GM18873 (cell line): Measurements from ENCODE around the gene PCNX4.

Experiments
- ATAC-seq: cut with Tn5 transposase; IDR thresholded peaks from one replicate; pipeline ENCODE4 v1.9.1; 2021; ENCODE audit warnings: mild to moderate bottlenecking, moderate library complexity, moderate number of reproducible peaks; ENCODE audit not compliant: unreplicated experiment, low FRiP score

The PCNX4 gene

DNA sequence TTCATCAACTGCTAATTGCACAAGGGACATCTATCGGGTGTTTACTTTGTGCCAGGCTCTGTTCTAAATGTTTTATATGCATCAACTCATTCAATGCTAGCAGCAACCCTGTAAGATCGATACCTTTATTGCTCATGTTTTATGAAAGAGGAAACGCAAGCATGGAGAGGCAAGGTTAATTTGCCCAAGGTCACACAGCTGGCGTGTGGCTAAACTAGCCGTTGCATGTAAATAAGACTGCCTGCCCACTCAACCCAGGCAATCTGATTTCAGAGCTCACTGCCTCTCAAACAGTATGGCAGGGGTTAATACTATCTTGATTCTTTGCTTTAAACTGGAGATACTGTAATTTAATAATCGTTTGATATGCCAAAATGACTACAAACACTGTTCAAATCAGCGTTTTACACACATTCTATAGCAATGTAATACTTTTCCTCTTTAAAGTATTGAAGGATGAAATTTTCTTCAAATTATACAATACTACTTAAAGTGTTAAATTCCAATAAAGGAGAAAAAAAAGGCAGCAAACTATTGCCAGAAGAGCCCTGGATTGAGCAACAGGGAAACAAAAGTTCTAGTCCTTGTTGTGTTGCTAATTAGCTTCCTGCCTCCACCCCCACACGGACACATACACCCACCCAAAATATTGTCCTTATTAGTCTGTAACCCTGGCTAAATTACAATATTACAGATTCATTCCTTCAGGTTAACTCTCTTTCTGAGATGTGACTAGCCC, 112.5 kb downstream of the PCNX4 start:
- peak; percentile 84 for ATAC-seq

DNA sequence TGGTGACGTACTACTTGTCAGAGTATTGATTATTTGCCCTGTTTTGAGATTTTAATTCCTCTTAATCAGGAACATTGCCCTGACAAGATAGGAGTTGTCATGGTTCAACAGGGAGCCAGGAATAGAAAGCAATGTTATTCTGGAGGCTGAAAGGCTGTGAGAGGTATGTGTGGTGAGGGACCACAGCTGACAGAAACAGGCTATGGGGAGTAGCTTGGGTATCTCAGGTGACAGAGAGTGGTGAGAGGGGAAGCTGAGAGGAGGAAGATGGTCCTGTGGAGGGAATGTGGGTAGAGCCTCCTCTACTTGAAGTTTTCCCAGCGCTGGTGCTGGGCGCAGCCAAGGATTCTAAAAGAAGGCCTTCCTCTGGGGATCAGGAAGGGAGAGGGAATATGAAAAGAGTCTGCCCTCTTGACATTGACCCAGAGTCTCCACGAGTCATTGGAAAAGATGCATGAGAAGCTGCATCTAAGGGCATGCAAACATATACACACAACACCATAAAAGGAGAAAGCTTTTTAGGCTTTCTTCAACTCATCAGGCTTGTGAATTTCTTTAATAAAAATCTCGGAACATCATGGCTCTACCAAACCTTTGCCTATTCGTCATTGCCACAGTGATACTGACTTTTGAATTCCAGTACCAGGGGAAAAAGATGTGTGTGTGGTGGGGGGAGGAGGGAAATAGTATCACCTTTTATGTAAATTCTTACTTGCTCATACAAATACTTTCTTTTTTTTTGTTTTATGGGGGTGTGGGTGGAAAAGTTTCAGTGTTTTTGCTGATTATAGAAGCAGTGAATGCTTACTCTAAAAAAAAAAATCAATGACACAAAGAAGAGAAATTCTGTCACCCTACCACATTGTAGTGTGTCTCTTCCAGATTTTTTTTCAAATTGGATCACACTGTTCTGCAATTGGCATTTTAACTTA, 113.4 kb downstream of the PCNX4 start:
- ATAC-seq: peak; percentile 50

- ATAC-seq: no peak
These were observed 114.5 kb downstream of the PCNX4 start for GRCh38 chr14:60206249-60206670.

DNA sequence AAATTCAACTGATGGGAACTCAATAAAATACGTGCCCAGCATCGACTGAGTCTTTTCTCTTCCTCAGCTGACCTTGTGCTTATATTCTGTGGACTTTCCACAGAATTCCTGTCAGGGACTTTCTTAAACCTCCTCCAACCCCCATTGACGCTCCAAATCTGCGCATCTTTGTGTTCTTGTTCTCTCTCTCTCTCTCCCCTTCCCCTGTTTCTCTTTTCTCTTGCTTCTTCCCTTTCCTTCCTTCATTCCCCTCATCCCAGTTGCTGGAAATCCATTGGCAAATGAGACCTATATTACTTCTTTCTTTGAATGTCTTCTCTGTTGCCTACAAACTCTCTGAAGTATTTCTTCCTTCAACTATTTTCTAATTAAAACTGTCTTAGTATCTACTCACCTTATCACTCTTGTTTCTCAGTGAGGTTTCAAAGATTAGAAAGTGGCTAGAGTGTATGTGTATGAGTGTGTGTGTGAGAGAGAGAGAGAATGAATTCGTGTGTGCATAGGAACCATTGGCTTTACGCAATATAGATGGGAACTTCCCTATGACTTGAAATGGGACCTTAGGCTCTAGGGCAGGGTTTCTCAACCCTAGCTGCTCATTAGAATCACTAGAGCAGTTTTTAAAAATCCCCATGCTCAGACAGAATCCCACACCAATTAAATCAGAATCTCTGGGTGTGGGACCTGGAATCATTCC, 115.3 kb downstream of the PCNX4 start:
- ATAC-seq: peak; percentile 38

DNA sequence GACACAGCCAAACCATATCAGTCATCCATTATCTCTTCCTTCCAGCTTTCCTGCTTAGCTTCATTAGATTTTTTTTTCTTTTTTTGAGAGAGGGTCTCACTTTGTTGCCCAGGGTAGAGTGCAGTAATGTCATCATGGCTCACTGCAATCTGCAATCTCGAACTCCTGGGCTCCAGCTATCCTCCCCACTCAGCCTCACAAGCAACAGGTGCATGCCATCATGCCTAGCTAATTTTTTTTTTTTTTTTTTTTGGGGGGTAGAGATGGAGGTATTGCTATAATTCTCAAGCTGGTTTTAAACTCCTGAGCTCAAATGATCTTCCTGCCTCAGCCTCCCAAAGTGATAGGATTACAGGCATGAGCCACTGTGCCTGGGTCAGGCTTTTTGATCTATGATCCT, 119.0 kb downstream of the PCNX4 start:
- ATAC-seq: no peak

- no peak for ATAC-seq
These were observed 119.4 kb downstream of the PCNX4 start for GRCh38 chr14:60211153-60211552.

DNA sequence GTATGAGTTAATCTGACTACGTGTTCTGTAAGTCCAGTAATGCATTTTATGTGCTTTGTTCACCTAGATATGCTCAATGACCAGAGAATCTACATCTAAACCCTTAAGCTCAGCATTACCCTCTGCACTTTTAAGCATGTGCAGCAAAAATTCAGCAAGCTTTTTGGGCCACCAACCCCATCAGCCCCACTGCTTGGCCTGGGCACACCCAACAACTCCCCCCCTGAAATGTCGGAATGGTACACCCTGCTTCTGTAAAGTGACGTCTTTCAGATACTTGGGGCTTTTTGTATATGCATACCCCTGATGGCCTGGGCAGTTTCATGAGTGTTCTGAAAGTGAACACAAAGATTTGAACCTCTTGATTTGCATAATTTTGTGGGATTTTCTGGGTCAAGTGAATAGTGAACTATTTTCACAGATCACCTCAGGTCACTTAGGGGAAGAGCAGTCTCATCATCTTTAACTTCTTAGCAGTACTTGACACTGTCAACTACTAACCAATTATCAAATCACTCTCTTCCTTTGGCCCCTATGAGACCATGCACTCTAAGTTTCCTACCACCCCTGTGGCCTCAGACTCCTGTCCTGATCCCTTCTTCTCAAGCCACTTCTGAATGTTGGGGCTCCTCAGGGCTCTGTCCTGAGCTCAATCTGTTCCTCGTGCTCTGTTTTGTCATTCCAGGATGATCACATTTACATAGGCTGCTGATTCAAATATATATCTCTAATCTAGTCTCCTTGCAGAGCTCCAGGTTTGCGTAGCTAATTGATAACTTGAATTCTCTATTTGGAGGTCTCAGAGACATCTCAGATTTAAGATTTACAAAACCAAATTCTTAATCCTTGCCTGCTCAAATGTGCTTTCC, 121.0 kb downstream of the PCNX4 start:
- ATAC-seq: peak; percentile 94

- ATAC-seq: no peak
These were observed 122.3 kb downstream of the PCNX4 start for GRCh38 chr14:60214003-60214402.

DNA sequence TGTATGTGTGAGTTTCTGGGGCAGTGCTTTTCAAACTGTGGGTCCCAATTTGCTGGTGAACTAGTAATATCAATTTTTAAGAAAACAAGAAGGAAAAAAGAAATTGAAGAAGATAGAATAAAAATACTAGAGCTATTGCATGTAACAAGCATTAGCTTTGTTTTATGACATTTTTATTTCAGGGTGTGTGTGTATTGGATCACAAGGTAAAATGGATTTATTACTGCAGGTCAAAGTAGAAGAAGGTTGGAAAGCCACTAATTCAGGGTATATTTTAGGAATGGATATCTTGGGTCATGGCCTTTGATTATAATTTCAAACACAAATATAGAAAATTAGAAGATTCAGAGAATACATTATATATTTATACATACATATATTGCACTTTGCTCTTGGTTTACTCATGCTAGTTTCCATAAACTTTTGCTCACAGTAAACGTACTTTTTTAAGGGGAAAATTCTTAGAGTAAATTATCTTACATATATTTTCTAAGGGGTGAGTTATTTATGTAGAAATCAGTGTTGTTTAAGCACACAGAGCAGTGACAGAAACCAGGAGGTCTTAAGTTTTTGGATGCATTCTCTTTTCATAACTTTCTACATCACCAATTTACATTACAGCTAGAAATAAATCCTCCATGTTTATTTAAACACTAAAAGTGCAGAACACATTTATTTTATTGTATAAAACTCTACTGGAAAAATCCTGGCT, 122.8 kb downstream of the PCNX4 start:
- no peak for ATAC-seq

DNA sequence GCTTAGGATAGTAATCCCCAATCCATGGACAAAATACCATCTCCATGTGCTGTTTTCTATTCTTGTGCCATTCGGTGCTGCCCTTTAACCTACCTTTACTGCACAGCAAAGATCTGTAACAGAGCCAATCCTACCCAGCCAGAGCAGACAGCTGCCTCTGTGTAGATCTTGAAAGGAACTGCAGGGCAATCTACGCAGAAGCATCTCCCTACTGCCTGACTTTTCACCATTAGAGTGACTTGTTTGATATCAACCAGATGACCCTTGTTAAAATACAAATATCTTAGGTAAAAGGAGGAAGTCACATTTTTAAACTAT, 123.4 kb downstream of the PCNX4 start:
- ATAC-seq: no peak

DNA sequence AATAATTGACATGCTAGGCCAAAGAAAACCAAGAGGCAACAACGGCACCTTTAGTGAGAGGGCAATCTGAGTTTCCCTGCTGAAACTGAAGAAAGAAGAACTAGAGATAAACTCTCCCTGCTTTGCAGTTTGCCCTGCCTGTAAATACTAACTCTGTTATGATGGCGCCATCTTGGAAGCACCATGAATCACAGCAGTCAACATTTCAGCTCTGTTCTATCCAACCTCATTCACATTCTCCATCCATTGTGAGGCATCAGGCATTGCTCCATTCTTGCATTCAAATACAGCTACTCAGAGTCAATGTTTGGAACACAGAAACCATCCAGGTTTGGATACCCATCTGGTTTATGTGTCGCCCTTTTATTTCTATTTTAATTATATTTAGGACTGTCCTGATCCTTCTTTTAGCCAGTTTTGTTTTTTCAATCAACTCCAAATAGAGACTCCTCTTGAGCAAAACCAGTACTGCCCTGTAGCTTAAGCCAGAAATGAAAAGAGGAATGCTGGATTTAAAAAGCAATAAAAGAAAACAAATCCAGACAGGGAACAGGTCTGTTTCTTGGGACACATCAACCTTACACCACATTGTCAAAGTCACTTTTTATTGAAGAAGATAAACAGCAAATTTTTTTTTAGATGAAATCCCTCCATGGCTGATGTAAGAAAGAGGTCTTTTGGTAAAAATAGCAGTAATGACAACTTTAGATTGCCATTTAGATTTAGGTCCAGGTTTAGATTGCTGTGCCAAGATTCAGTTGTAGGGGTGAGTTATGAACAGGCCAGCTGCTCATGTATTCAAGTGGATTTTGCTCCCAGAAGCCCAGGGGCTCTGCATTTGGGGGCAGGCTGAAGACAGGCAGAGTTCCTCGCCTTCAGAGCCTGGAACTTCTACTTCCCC, 124.0 kb downstream of the PCNX4 start:
- ATAC-seq: no peak

GRCh38 chr14:60217713-60218112, 126.0 kb downstream of the PCNX4 start:
- no peak for ATAC-seq
